ENCODE data around the gene SNX18. TPM values are rescaled to one million over a fixed set of nuclear protein-coding genes. Genes with fewer than 3 reads are reported as not detected.

SNX18 gene
- polyA plus RNA-seq, 1 of the 3 experiments (the other 2 are of a cell fraction), result 4.6 TPM

DNA sequence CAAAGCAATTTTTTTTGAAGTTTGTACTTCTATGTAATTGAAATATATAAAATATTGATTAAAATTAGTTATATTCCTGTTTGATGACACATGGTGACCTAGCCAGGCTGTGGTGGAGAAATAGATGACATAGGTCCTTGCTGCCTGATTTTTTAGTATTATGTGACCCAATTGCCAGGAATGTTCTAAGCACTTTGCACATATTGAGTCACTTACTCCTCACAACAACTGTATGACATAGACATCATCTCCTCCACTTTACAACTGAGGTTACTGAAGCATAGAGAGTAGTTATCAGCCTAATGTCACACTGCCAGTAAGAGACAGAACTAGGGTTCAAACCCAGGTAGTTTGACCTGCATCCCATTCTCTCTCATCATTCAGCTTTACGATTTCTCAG is 26.2 kb upstream of the SNX18 start:
- H3K9me2 ChIP-seq, result no peaks in the 10 kb centered on the region
- H4K20me1 ChIP-seq (ENCODE audit: insufficient read depth), result no peaks in the 10 kb centered on the region
- no peaks in the 10 kb centered on the region for H3K79me2 ChIP-seq (ENCODE audit: insufficient read depth)
- peaks cover 11% of the 10 kb centered on the region for H3K27me3 ChIP-seq (ENCODE audit: insufficient read depth)
- no peak overlapping the region for H3K9ac ChIP-seq
- no peak for DNase-seq
- H3K4me3 ChIP-seq (ENCODE audit: low read depth in 2 of 2, low read length in 1 of 2), result no peak overlapping the region
- H2AFZ ChIP-seq (ENCODE audit: low read depth), result no peak overlapping the region
- H3K36me3 ChIP-seq (replicated peaks in 1 of 2; ENCODE audit: control insufficient read depth in 1 of 2, insufficient read depth in 2 of 2, low read length in 1 of 2), result no peaks in the 10 kb centered on the region
- TF ChIP-seq, protein P1, sequence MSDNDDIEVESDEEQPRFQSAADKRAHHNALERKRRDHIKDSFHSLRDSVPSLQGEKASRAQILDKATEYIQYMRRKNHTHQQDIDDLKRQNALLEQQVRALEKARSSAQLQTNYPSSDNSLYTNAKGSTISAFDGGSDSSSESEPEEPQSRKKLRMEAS (IDR thresholded peaks at IDR 0.05; ENCODE audit: low read depth), result no peak
- TF ChIP-seq MEF2A (IDR thresholded peaks at IDR 0.05; ENCODE audit: borderline replicate concordance, low read depth) (no peak), RAD21 (IDR thresholded peaks at IDR 0.05; ENCODE audit: low read length) (no peak), FOXJ3 (CRISPR knock-in tag; IDR thresholded peaks at IDR 0.05) (no peak), TEAD4 (IDR thresholded peaks at IDR 0.05; ENCODE audit: borderline replicate concordance, insufficient read depth) (no peak), NFIC (IDR thresholded peaks at IDR 0.05; ENCODE audit: borderline replicate concordance) (no peak), RCOR1 (IDR thresholded peaks at IDR 0.05; ENCODE audit: low read length) (no peak), RFX5 (IDR thresholded peaks at IDR 0.05; ENCODE audit: low read length) (no peak), EZH2phosphoT487 (IDR thresholded peaks at IDR 0.05; ENCODE audit: borderline replicate concordance, low read depth) (no peak), SIN3A (IDR thresholded peaks at IDR 0.05; ENCODE audit: borderline replicate concordance, low read depth, low read length) (no peak), JUND (IDR thresholded peaks at IDR 0.05) (no peak), POLR2AphosphoS5 (IDR thresholded peaks at IDR 0.05; ENCODE audit: low read depth, low read length) (no peak), TCF12 (IDR thresholded peaks at IDR 0.05) (no peak), FOXM1 (IDR thresholded peaks at IDR 0.05; ENCODE audit: low read depth) (no peak), GABPA (IDR thresholded peaks at IDR 0.05; ENCODE audit: low read depth) (no peak)
- TF ChIP-seq, protein P2, sequence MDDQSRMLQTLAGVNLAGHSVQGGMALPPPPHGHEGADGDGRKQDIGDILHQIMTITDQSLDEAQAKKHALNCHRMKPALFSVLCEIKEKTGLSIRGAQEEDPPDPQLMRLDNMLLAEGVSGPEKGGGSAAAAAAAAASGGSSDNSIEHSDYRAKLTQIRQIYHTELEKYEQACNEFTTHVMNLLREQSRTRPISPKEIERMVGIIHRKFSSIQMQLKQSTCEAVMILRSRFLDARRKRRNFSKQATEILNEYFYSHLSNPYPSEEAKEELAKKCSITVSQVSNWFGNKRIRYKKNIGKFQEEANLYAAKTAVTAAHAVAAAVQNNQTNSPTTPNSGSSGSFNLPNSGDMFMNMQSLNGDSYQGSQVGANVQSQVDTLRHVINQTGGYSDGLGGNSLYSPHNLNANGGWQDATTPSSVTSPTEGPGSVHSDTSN (IDR thresholded peaks at IDR 0.05), result no peak
- TF ChIP-seq, protein P3, sequence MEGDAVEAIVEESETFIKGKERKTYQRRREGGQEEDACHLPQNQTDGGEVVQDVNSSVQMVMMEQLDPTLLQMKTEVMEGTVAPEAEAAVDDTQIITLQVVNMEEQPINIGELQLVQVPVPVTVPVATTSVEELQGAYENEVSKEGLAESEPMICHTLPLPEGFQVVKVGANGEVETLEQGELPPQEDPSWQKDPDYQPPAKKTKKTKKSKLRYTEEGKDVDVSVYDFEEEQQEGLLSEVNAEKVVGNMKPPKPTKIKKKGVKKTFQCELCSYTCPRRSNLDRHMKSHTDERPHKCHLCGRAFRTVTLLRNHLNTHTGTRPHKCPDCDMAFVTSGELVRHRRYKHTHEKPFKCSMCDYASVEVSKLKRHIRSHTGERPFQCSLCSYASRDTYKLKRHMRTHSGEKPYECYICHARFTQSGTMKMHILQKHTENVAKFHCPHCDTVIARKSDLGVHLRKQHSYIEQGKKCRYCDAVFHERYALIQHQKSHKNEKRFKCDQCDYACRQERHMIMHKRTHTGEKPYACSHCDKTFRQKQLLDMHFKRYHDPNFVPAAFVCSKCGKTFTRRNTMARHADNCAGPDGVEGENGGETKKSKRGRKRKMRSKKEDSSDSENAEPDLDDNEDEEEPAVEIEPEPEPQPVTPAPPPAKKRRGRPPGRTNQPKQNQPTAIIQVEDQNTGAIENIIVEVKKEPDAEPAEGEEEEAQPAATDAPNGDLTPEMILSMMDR (IDR thresholded peaks at IDR 0.05), result no peak
- TF ChIP-seq, protein P4, sequence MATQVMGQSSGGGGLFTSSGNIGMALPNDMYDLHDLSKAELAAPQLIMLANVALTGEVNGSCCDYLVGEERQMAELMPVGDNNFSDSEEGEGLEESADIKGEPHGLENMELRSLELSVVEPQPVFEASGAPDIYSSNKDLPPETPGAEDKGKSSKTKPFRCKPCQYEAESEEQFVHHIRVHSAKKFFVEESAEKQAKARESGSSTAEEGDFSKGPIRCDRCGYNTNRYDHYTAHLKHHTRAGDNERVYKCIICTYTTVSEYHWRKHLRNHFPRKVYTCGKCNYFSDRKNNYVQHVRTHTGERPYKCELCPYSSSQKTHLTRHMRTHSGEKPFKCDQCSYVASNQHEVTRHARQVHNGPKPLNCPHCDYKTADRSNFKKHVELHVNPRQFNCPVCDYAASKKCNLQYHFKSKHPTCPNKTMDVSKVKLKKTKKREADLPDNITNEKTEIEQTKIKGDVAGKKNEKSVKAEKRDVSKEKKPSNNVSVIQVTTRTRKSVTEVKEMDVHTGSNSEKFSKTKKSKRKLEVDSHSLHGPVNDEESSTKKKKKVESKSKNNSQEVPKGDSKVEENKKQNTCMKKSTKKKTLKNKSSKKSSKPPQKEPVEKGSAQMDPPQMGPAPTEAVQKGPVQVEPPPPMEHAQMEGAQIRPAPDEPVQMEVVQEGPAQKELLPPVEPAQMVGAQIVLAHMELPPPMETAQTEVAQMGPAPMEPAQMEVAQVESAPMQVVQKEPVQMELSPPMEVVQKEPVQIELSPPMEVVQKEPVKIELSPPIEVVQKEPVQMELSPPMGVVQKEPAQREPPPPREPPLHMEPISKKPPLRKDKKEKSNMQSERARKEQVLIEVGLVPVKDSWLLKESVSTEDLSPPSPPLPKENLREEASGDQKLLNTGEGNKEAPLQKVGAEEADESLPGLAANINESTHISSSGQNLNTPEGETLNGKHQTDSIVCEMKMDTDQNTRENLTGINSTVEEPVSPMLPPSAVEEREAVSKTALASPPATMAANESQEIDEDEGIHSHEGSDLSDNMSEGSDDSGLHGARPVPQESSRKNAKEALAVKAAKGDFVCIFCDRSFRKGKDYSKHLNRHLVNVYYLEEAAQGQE (IDR thresholded peaks at IDR 0.05; ENCODE audit: low read depth, low read length), result no peak
- H3F3A ChIP-seq (replicated peaks; ENCODE audit: insufficient read depth), result no peaks in the 10 kb centered on the region
- H3K4me1 ChIP-seq (ENCODE audit: control insufficient read depth in 1 of 2, insufficient read depth in 2 of 2, low read depth in 1 of 2, low read length in 1 of 2), result no peaks in the 10 kb centered on the region
- POLR2A ChIA-PET, result no interaction called here
- H3K4me2 ChIP-seq, result no peak overlapping the region
- WGBS (ENCODE audit: low lambda C conversion rate), result 5% methylated on average over 1 of the region's 1 CpG
- no peak overlapping the region for H3K27ac ChIP-seq (ENCODE audit: low read depth in 2 of 2, low read length in 1 of 2)
- CTCF ChIA-PET, result interaction anchor here (1.1 to 4.3 kb wide), 5 partner anchors 9 to 376 kb away, joined by 3 to 24 read pairs (median 13); no protein-coding TSS in a partner anchor
- no peaks in the 10 kb centered on the region for H3K9me3 ChIP-seq
